Liver (tissue), 9 donors: ENCODE results near the gene SUGCT. TPM values are rescaled to one million over a fixed set of nuclear protein-coding genes. Genes with fewer than 3 reads are reported as not detected.

ENCODE experiments used
- DNase-seq: peaks from one replicate; pipeline ENCODE4 v3.0.0-alpha.2; 2017; ENCODE audit warnings: low spot score
- H3K27ac ChIP-seq, 2 donors: one replicate each; pipeline ENCODE4 v1.7.0; 2013; ENCODE audit warnings: inconsistent platforms in 2 of 2, low read length in 2 of 2, control low read depth in 1 of 2, low read depth in 1 of 2, mild to moderate bottlenecking in 1 of 2
- H3K27me3 ChIP-seq, 4 donors: one replicate each; pipeline versions ENCODE4 v1.6.1 to v1.7.0; 2013; ENCODE audit warnings: low read length in 3 of 4, inconsistent platforms in 1 of 4, mild to moderate bottlenecking in 1 of 4, moderate library complexity in 1 of 4; ENCODE audit not compliant: control insufficient read depth in 4 of 4, insufficient read depth in 4 of 4
- H3K36me3 ChIP-seq, 4 donors: one replicate each; pipeline versions ENCODE4 v1.6.1 to v1.7.0; 2013; ENCODE audit warnings: low read length in 3 of 4, mild to moderate bottlenecking in 3 of 4, low read depth in 1 of 4, moderate library complexity in 1 of 4; ENCODE audit not compliant: control insufficient read depth in 4 of 4, insufficient read depth in 3 of 4
- H3K4me1 ChIP-seq, 4 donors: one replicate each; pipeline versions ENCODE4 v1.6.1 to v1.7.0; 2013; ENCODE audit warnings: low read length in 3 of 4, mild to moderate bottlenecking in 3 of 4, moderate library complexity in 1 of 4; ENCODE audit not compliant: control insufficient read depth in 4 of 4, insufficient read depth in 4 of 4
- H3K4me3 ChIP-seq, 3 donors: one replicate each; pipeline versions ENCODE4 v1.6.1 to v1.7.0; 2013; ENCODE audit warnings: low read length in 3 of 3, control low read depth in 1 of 3, low read depth in 1 of 3, mild to moderate bottlenecking in 1 of 3
- H3K9ac ChIP-seq, 2 donors: one replicate each; pipeline ENCODE4 v1.7.0; 2013; ENCODE audit warnings: low read length in 2 of 2, mild to moderate bottlenecking in 2 of 2, moderate library complexity in 2 of 2, control low read depth in 1 of 2, low read depth in 1 of 2
- H3K9me3 ChIP-seq, 4 donors: one replicate each; pipeline versions ENCODE4 v1.6.1 to v1.7.0; 2013; ENCODE audit warnings: low read length in 3 of 4; ENCODE audit not compliant: control insufficient read depth in 4 of 4
- CTCF ChIP-seq: fragments of 150-350 bp; IDR thresholded peaks from 2 replicates; pipeline ENCODE4 v1.5.1; 2017; ENCODE audit warnings: improper control_type of control experiment, low read depth, low read length; ENCODE audit not compliant: missing input control
- EGR1 ChIP-seq, 2 donors: IDR thresholded peaks; 2 replicates each; pipeline ENCODE4 v1.6.1; 2016 to 2018; ENCODE audit warnings: antibody characterized with exemption in 2 of 2, low read depth in 2 of 2
- FOXA1 ChIP-seq: IDR thresholded peaks from 2 replicates; pipeline ENCODE4 v1.6.1; 2016; ENCODE audit warnings: antibody characterized with exemption
- FOXA2 ChIP-seq: IDR thresholded peaks from 2 replicates; pipeline ENCODE4 v1.6.1; 2016; ENCODE audit warnings: antibody characterized with exemption
- GABPA ChIP-seq, 2 donors: IDR thresholded peaks in 1 of 2; conservative IDR thresholded peaks in 1 of 2; 2 replicates each; pipeline ENCODE4 v1.6.1; 2016; ENCODE audit warnings: antibody characterized with exemption in 2 of 2, mild to moderate bottlenecking in 1 of 2, moderate library complexity in 1 of 2
- HNF4A ChIP-seq, 2 donors: conservative IDR thresholded peaks; 2 replicates each; pipeline ENCODE4 v1.6.1; 2016; ENCODE audit warnings: antibody characterized with exemption in 2 of 2, mild to moderate bottlenecking in 2 of 2
- HNF4G ChIP-seq: IDR thresholded peaks from 2 replicates; pipeline ENCODE4 v1.6.1; 2016; ENCODE audit warnings: antibody characterized with exemption
- JUND ChIP-seq, 2 donors: IDR thresholded peaks; 2 replicates each; pipeline ENCODE4 v1.6.1; 2016; ENCODE audit warnings: antibody characterized with exemption in 2 of 2
- NR2F2 ChIP-seq: IDR thresholded peaks from 2 replicates; pipeline ENCODE4 v1.6.1; 2016; ENCODE audit warnings: antibody characterized with exemption
- RAD21 ChIP-seq, 2 donors: IDR thresholded peaks; 2 replicates each; pipeline ENCODE4 v1.6.1; 2016; ENCODE audit warnings: antibody characterized with exemption in 2 of 2, mild to moderate bottlenecking in 2 of 2
- RXRA ChIP-seq, 2 donors: IDR thresholded peaks; 2 replicates each; pipeline ENCODE4 v1.6.1; 2017 to 2018; ENCODE audit warnings: antibody characterized with exemption in 2 of 2, mild to moderate bottlenecking in 1 of 2
- SP1 ChIP-seq: IDR thresholded peaks from 2 replicates; pipeline ENCODE4 v1.6.1; 2018; ENCODE audit warnings: antibody characterized with exemption, mild to moderate bottlenecking
- YY1 ChIP-seq: IDR thresholded peaks from 2 replicates; pipeline ENCODE4 v1.6.1; 2016; ENCODE audit warnings: antibody characterized with exemption, mild to moderate bottlenecking
- ZBTB33 ChIP-seq: IDR thresholded peaks from 2 replicates; pipeline ENCODE4 v1.6.1; 2016; ENCODE audit warnings: antibody characterized with exemption
- WGBS: extraction: QIAGEN DNeasy Blood & Tissue Kit; methylation state at CpG from one replicate; pipeline ENCODE4 v1.1.7; 2013; 5-methylcytosine and 5-hydroxymethylcytosine counted together
- polyA plus RNA-seq, 2 donors: library from polyadenylated mRNA; stranded (reverse) in 1 of 2; unstranded in 1 of 2; fragments of 200-250 nt in 1 of 2; fragments of >200 nt in 1 of 2; fragmentation: Nextera tagmentation in 1 of 2; extraction: Ambion mirVana in 1 of 2; gene quantifications; one replicate each; pipeline versions ENCODE4 v1.2.1 to v1.2.3, GENCODE V29; 2013 to 2015
- total RNA-seq, 2 donors: library from RNA; depleted of rRNA; stranded (reverse); fragments of >200 nt; gene quantifications; one replicate each; pipeline ENCODE4 v1.2.3, GENCODE V29; 2014
- TF ChIP-seq, protein P1 (sequence below): IDR thresholded peaks from 2 replicates; pipeline ENCODE4 v1.6.1; 2016; ENCODE audit warnings: antibody characterized with exemption, mild to moderate bottlenecking
- TF ChIP-seq, protein P2 (sequence below): IDR thresholded peaks from 2 replicates; pipeline ENCODE4 v1.6.1; 2016; ENCODE audit warnings: antibody characterized with exemption
- TF ChIP-seq, protein P3 (sequence below): IDR thresholded peaks from 2 replicates; pipeline ENCODE4 v1.6.1; 2016; ENCODE audit warnings: antibody characterized with exemption
- donor health status: healthy.
- donor health status: healthy.
- donor health status: healthy.
- donor health status: healthy.
- donor health status: healthy.

The SUGCT gene
- total and polyA plus RNA-seq, 4 donors = 6.2 to 11.9 (median 9.9) TPM

- H3K4me1 ChIP-seq = no peaks in the 10 kb centered on the region
- no peak overlapping the region for H3K9ac ChIP-seq
- H3K27ac ChIP-seq = no peak overlapping the region
- no peak overlapping the region for H3K4me3 ChIP-seq
- no peaks in the 10 kb centered on the region for H3K36me3 ChIP-seq
- H3K9me3 ChIP-seq = peaks cover 0 to 4% (median 0%) of the 10 kb centered on the region in 4 donors
- DNase-seq = no peak
- no peaks in the 10 kb centered on the region for H3K27me3 ChIP-seq
- TF ChIP-seq ZBTB33 (no peak), SP1 (no peak), GABPA (IDR thresholded peaks at IDR 0.05 in 1 of 2, conservative IDR thresholded peaks at IDR 0.05 in 1 of 2) (no peak), CTCF (no peak), RAD21 (IDR thresholded peaks at IDR 0.05) (no peak), JUND (IDR thresholded peaks at IDR 0.05) (no peak), FOXA2 (no peak), EGR1 (IDR thresholded peaks at IDR 0.05; ENCODE audit: low read depth in 2 of 2) (no peak), YY1 (no peak), NR2F2 (no peak), HNF4A (conservative IDR thresholded peaks at IDR 0.05) (no peak), FOXA1 (no peak), HNF4G (no peak)
- TF ChIP-seq, protein P1, sequence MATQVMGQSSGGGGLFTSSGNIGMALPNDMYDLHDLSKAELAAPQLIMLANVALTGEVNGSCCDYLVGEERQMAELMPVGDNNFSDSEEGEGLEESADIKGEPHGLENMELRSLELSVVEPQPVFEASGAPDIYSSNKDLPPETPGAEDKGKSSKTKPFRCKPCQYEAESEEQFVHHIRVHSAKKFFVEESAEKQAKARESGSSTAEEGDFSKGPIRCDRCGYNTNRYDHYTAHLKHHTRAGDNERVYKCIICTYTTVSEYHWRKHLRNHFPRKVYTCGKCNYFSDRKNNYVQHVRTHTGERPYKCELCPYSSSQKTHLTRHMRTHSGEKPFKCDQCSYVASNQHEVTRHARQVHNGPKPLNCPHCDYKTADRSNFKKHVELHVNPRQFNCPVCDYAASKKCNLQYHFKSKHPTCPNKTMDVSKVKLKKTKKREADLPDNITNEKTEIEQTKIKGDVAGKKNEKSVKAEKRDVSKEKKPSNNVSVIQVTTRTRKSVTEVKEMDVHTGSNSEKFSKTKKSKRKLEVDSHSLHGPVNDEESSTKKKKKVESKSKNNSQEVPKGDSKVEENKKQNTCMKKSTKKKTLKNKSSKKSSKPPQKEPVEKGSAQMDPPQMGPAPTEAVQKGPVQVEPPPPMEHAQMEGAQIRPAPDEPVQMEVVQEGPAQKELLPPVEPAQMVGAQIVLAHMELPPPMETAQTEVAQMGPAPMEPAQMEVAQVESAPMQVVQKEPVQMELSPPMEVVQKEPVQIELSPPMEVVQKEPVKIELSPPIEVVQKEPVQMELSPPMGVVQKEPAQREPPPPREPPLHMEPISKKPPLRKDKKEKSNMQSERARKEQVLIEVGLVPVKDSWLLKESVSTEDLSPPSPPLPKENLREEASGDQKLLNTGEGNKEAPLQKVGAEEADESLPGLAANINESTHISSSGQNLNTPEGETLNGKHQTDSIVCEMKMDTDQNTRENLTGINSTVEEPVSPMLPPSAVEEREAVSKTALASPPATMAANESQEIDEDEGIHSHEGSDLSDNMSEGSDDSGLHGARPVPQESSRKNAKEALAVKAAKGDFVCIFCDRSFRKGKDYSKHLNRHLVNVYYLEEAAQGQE = no peak
- TF ChIP-seq, protein P2, sequence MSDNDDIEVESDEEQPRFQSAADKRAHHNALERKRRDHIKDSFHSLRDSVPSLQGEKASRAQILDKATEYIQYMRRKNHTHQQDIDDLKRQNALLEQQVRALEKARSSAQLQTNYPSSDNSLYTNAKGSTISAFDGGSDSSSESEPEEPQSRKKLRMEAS = no peak
- TF ChIP-seq, protein P3, sequence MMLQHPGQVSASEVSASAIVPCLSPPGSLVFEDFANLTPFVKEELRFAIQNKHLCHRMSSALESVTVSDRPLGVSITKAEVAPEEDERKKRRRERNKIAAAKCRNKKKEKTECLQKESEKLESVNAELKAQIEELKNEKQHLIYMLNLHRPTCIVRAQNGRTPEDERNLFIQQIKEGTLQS = no peak
Observed at GRCh38 chr7:40808378-40808942, 673.7 kb downstream of the SUGCT start.

- Histone ChIP-seq H3K9ac (no peak overlapping the region), H3K27ac (no peak overlapping the region), H3K4me1 (no peaks in the 10 kb centered on the region), H3K9me3 (peaks cover 0 to 4% (median 0%) of the 10 kb centered on the region in 4 donors), H3K36me3 (no peaks in the 10 kb centered on the region), H3K4me3 (no peak overlapping the region), H3K27me3 (no peaks in the 10 kb centered on the region)
- TF ChIP-seq JUND (IDR thresholded peaks at IDR 0.05) (no peak), ZBTB33 (no peak), HNF4G (no peak), EGR1 (IDR thresholded peaks at IDR 0.05; ENCODE audit: low read depth in 2 of 2) (no peak), FOXA1 (no peak), RAD21 (IDR thresholded peaks at IDR 0.05) (no peak), FOXA2 (no peak), YY1 (no peak), SP1 (no peak), RXRA (IDR thresholded peaks at IDR 0.05) (no peak)
- TF ChIP-seq, protein P2 = no peak
- TF ChIP-seq, protein P1 = no peak
- DNase-seq = no peak
- WGBS = 99% methylated on average over 1 of the region's 1 CpG
Observed at GRCh38 chr7:40810274-40810673, 675.5 kb downstream of the SUGCT start.
